NB4 (cell line): ENCODE results near the gene RBFOX1.

Experiments
- CTCF ChIP-seq: IDR thresholded peaks from one replicate; pipeline ENCODE4 v1.5.1; 2012; ENCODE audit warnings: low read depth, low read length
- MAX ChIP-seq: IDR thresholded peaks from 2 replicates; pipeline ENCODE4 v1.6.1; 2011; ENCODE audit warnings: low read depth, low read length
- POLR2A ChIP-seq: IDR thresholded peaks from 2 replicates; pipeline ENCODE4 v1.6.1; 2011; ENCODE audit warnings: mild to moderate bottlenecking; ENCODE audit not compliant: insufficient read length; ENCODE audit errors: extremely low read depth

GRCh38 chr16:7420843-7421242, 88.2 kb downstream of the RBFOX1 start:
- TF ChIP-seq POLR2A = no peak
- no peak for TF ChIP-seq CTCF
- no peak for TF ChIP-seq MAX
